GM18867 (cell line): ENCODE results near the gene MSI2.
"Not testable (repeated sequence)": the region's sequence is repeated elsewhere in the genome, so short reads cannot be mapped to it uniquely, and the experiment has no call there.

Experiments used
- ATAC-seq: cut with Tn5 transposase; IDR thresholded peaks from one replicate; pipeline ENCODE4 v1.9.1; 2021; ENCODE audit warnings: mild to moderate bottlenecking, moderate library complexity; ENCODE audit not compliant: unreplicated experiment

The MSI2 gene

GRCh38 chr17:57603546-57603945, 347.2 kb downstream of the MSI2 start:
- no peak for ATAC-seq

- peak; percentile 69 for ATAC-seq
Measured at GRCh38 chr17:57603978-57604377, 347.7 kb downstream of the MSI2 start.

GRCh38 chr17:57604771-57605674, 348.7 kb downstream of the MSI2 start:
- peak; percentile 47 for ATAC-seq

- ATAC-seq: no peak
Measured at GRCh38 chr17:57605675-57606105, 349.4 kb downstream of the MSI2 start.

GRCh38 chr17:57606111-57606875, 350.0 kb downstream of the MSI2 start:
- no peak for ATAC-seq

GRCh38 chr17:57607553-57608120, 351.3 kb downstream of the MSI2 start:
- no peak for ATAC-seq

- ATAC-seq: no peak
Measured at GRCh38 chr17:57608369-57609124, 352.2 kb downstream of the MSI2 start.

- ATAC-seq: no peak
Measured at GRCh38 chr17:57609125-57609877, 353.0 kb downstream of the MSI2 start.

GRCh38 chr17:57609878-57610270, 353.6 kb downstream of the MSI2 start:
- ATAC-seq: no peak

- ATAC-seq: no peak
Measured at GRCh38 chr17:57612202-57613071, 356.1 kb downstream of the MSI2 start.

GRCh38 chr17:57614742-57615141, 358.4 kb downstream of the MSI2 start:
- no peak for ATAC-seq

GRCh38 chr17:57615836-57616757, 359.8 kb downstream of the MSI2 start:
- no peak for ATAC-seq

- no peak for ATAC-seq
Measured at GRCh38 chr17:57617218-57617617, 360.9 kb downstream of the MSI2 start.

GRCh38 chr17:57619061-57619937, 363.0 kb downstream of the MSI2 start:
- ATAC-seq: no peak

GRCh38 chr17:57620576-57620975, 364.3 kb downstream of the MSI2 start:
- ATAC-seq: no peak

GRCh38 chr17:57621791-57622190, 365.5 kb downstream of the MSI2 start:
- ATAC-seq: not testable (repeated sequence)

GRCh38 chr17:57622306-57622682, 366.0 kb downstream of the MSI2 start:
- no peak for ATAC-seq
